T-cell (primary cell): ENCODE data around the gene NDUFS6. TPM values are rescaled to one million over a fixed set of nuclear protein-coding genes. Genes with fewer than 3 reads are reported as not detected.
A peak's percentile ranks its signal among the peaks of the same experiment; 100 is the strongest.

Experiments used
- ATAC-seq, 4 experiments: fragments of 200-7000 bp in 3 of 4; fragments of 150-1000 bp in 1 of 4; cut with Tn5 transposase; replicated peaks in 1 of 4; 1 replicate in 3 of 4; 2 replicates in 1 of 4; pipeline ENCODE4 v1.10.0; 2021; ENCODE audit warnings: moderate library complexity in 3 of 4, mild to moderate bottlenecking in 2 of 4, moderate number of reproducible peaks in 1 of 4
- CTCF ChIA-PET, 2 donors: fragments of 300-600 bp; sonication (Branson Sonifier 250); formaldehyde crosslinking; loops; one replicate each; lab custom pipeline; 2022; ENCODE audit warnings: antibody characterized with exemption in 2 of 2; lab: Charles Lee
- POLR2A ChIA-PET, 2 donors: fragments of 300-600 bp; sonication (Branson Sonifier 250); formaldehyde crosslinking; loops; one replicate each; lab custom pipeline; 2022; ENCODE audit warnings: antibody characterized with exemption in 2 of 2; lab: Charles Lee
- DNase-seq, 35 experiments: peaks; one replicate each; pipeline versions ENCODE4 v3.0.0 to v3.0.0-alpha.2; 2013 to 2023
- H3K27ac ChIP-seq: one replicate; pipeline ENCODE4 v1.5.1; 2013; ENCODE audit warnings: low read length
- H3K27me3 ChIP-seq, 2 experiments: replicated peaks in 1 of 2; 1 replicate in 1 of 2; 2 replicates in 1 of 2; pipeline versions ENCODE4 v1.6.1 to v1.7.0; 2013; ENCODE audit warnings: low read length in 1 of 2, mixed read lengths in 1 of 2; ENCODE audit not compliant: control insufficient read depth in 2 of 2, insufficient read depth in 2 of 2; ENCODE audit errors: extremely low read depth in 1 of 2
- H3K36me3 ChIP-seq, 2 donors: 1 replicate in 1 of 2; 2 replicates in 1 of 2; pipeline versions ENCODE4 v1.6.1 to v1.7.0; 2013; ENCODE audit warnings: low read length in 1 of 2; ENCODE audit not compliant: control insufficient read depth in 2 of 2, insufficient read depth in 1 of 2; ENCODE audit errors: extremely low read depth in 1 of 2
- H3K4me1 ChIP-seq, 2 experiments: 1 replicate in 1 of 2; 2 replicates in 1 of 2; pipeline versions ENCODE4 v1.6.1 to v1.7.0; 2013; ENCODE audit warnings: low read length in 2 of 2, mixed read lengths in 1 of 2; ENCODE audit not compliant: insufficient read depth in 2 of 2, control insufficient read depth in 1 of 2; ENCODE audit errors: extremely low read depth in 1 of 2
- H3K4me3 ChIP-seq, 2 donors: 1 replicate in 1 of 2; 2 replicates in 1 of 2; pipeline versions ENCODE4 v1.5.1 to v1.7.0; 2013; ENCODE audit warnings: mild to moderate bottlenecking in 2 of 2, low read length in 1 of 2, moderate library complexity in 1 of 2; ENCODE audit not compliant: control insufficient read depth in 1 of 2; ENCODE audit errors: extremely low read depth in 1 of 2
- H3K9me3 ChIP-seq: 2 replicates; pipeline ENCODE4 v1.7.0; 2013
- H3K27ac Mint-ChIP-seq, 2 donors: one replicate each; pipeline ENCODE4 v1.8.0; 2020 to 2021; ENCODE audit warnings: mild to moderate bottlenecking in 2 of 2, mixed read lengths in 2 of 2
- H3K27me3 Mint-ChIP-seq, 2 donors: one replicate each; pipeline ENCODE4 v1.8.0; 2021 to 2022; ENCODE audit warnings: mixed read lengths in 2 of 2
- H3K36me3 Mint-ChIP-seq: one replicate; pipeline ENCODE4 v1.8.0; 2021; ENCODE audit warnings: mixed read lengths
- H3K4me1 Mint-ChIP-seq, 3 donors: one replicate each; pipeline ENCODE4 v1.8.0; 2020 to 2022; ENCODE audit warnings: mixed read lengths in 3 of 3, mild to moderate bottlenecking in 1 of 3
- H3K4me3 Mint-ChIP-seq, 3 donors: one replicate each; pipeline ENCODE4 v1.8.0; 2020 to 2022; ENCODE audit warnings: mild to moderate bottlenecking in 3 of 3, mixed read lengths in 3 of 3, moderate library complexity in 3 of 3
- H3K9me3 Mint-ChIP-seq, 3 donors: one replicate each; pipeline ENCODE4 v1.8.0; 2020 to 2022; ENCODE audit warnings: mixed read lengths in 3 of 3
- WGBS: methylation state at CpG from one replicate; pipeline ENCODE4 v1.1.5; 2013; ENCODE audit warnings: missing lambda C conversion rate; ENCODE audit not compliant: insufficient coverage; 5-methylcytosine and 5-hydroxymethylcytosine counted together
- total RNA-seq, 35 experiments: library from RNA in 6 of 35; stranded (reverse) in 6 of 35; fragments of 120-200 nt in 1 of 35; gene quantifications; one replicate each; pipeline versions ENCODE4 v1.2.1 to v1.2.4 and lab custom pipeline; 2013 to 2026

Gene NDUFS6
- total RNA-seq, 5 donors from 2014 or later (not counting 1 experiment from before 2014, with no cell fraction given) = 16.4 to 21.7 (median 18.8) TPM

- no peak for ATAC-seq
- no peaks in the 10 kb centered on the region for H3K36me3 ChIP-seq
- Mint-ChIP-seq H3K36me3 (no peaks in the 10 kb centered on the region), H3K4me1 (peaks cover 0 to 2% (median 0%) of the 10 kb centered on the region in 3 donors), H3K27me3 (peaks cover 3 to 13% of the 10 kb centered on the region in 2 donors), H3K27ac (no peak overlapping the region), H3K4me3 (no peak overlapping the region), H3K9me3 (no peaks in the 10 kb centered on the region)
- no peaks in the 10 kb centered on the region for H3K4me1 ChIP-seq
- peaks cover 0 to 48% of the 10 kb centered on the region in 2 experiments for H3K27me3 ChIP-seq
- H3K4me3 ChIP-seq = no peak overlapping the region
- CTCF ChIA-PET = no interaction called here
- WGBS = 86% methylated on average over 20 of the region's 30 CpGs
- H3K9me3 ChIP-seq = no peaks in the 10 kb centered on the region
- H3K27ac ChIP-seq = no peak overlapping the region
- no peak for DNase-seq
- POLR2A ChIA-PET = no interaction called here
Measured at GRCh38 chr5:1769752-1770442, 31.3 kb upstream of the NDUFS6 start.

GRCh38 chr5:1770443-1770802 is 30.8 kb upstream of the NDUFS6 start:
- no peak overlapping the region for H3K4me3 ChIP-seq
- no peaks in the 10 kb centered on the region for H3K4me1 ChIP-seq
- H3K27ac ChIP-seq = no peak overlapping the region
- H3K9me3 ChIP-seq = no peaks in the 10 kb centered on the region
- ChIA-PET POLR2A (no interaction called here), CTCF (no interaction called here)
- H3K27me3 ChIP-seq = peaks cover 0 to 43% of the 10 kb centered on the region in 2 experiments
- ATAC-seq (no peak), DNase-seq (no peak)
- WGBS = 71% methylated on average over 4 of the region's 6 CpGs
- H3K4me3 Mint-ChIP-seq = no peak overlapping the region
- H3K4me1 Mint-ChIP-seq = peaks cover 0 to 2% (median 0%) of the 10 kb centered on the region in 3 donors
- H3K9me3 Mint-ChIP-seq = no peaks in the 10 kb centered on the region
- H3K36me3 Mint-ChIP-seq = no peaks in the 10 kb centered on the region
- no peaks in the 10 kb centered on the region for H3K36me3 ChIP-seq
- H3K27me3 Mint-ChIP-seq = peaks cover 3 to 11% of the 10 kb centered on the region in 2 donors
- no peak overlapping the region for H3K27ac Mint-ChIP-seq

- Mint-ChIP-seq H3K36me3 (no peaks in the 10 kb centered on the region), H3K4me3 (no peak overlapping the region), H3K27me3 (peaks cover 0 to 4% of the 10 kb centered on the region in 2 donors), H3K4me1 (peaks cover 0 to 2% (median 0%) of the 10 kb centered on the region in 3 donors), H3K9me3 (no peaks in the 10 kb centered on the region), H3K27ac (no peak overlapping the region)
- Histone ChIP-seq H3K36me3 (no peaks in the 10 kb centered on the region), H3K9me3 (no peaks in the 10 kb centered on the region), H3K27me3 (peaks cover 0 to 35% of the 10 kb centered on the region in 2 experiments), H3K4me3 (no peak overlapping the region), H3K4me1 (no peaks in the 10 kb centered on the region), H3K27ac (no peak overlapping the region)
- CTCF ChIA-PET = no interaction called here
- DNase-seq (no peak), ATAC-seq (no peak)
- 77% methylated on average over 18 of the region's 20 CpGs for WGBS
- POLR2A ChIA-PET = no interaction called here
Measured at GRCh38 chr5:1771149-1772065, 29.8 kb upstream of the NDUFS6 start.

GRCh38 chr5:1772634-1773033 is 28.6 kb upstream of the NDUFS6 start:
- Mint-ChIP-seq H3K27ac (no peak overlapping the region), H3K36me3 (no peaks in the 10 kb centered on the region), H3K4me1 (peaks cover 0 to 2% (median 0%) of the 10 kb centered on the region in 3 donors), H3K4me3 (no peak overlapping the region), H3K27me3 (peaks cover 0 to 4% of the 10 kb centered on the region in 2 donors), H3K9me3 (no peaks in the 10 kb centered on the region)
- Histone ChIP-seq H3K27ac (no peak overlapping the region), H3K4me3 (no peak overlapping the region), H3K9me3 (no peaks in the 10 kb centered on the region), H3K36me3 (no peaks in the 10 kb centered on the region), H3K4me1 (no peaks in the 10 kb centered on the region), H3K27me3 (peaks cover 0 to 35% of the 10 kb centered on the region in 2 experiments)
- peak in 3 of 35 experiments; percentile 12 to 36 (median 12) for DNase-seq
- CTCF ChIA-PET = interaction anchor here (0.6 kb wide), 2 partner anchors 30 to 146 kb away, joined by 3 to 13 read pairs; no protein-coding TSS in a partner anchor
- WGBS = 27% methylated on average over 4 of the region's 5 CpGs
- POLR2A ChIA-PET = no interaction called here
- ATAC-seq = peak in 3 of 4 experiments; percentile 49 to 66 (median 65)

GRCh38 chr5:1776831-1777230 is 24.4 kb upstream of the NDUFS6 start:
- no peaks in the 10 kb centered on the region for H3K27me3 Mint-ChIP-seq
- no peak overlapping the region for H3K27ac ChIP-seq
- peaks cover 0 to 19% of the 10 kb centered on the region in 2 experiments for H3K27me3 ChIP-seq
- 90% methylated on average over 6 of the region's 6 CpGs for WGBS
- ATAC-seq (no peak), DNase-seq (no peak)
- H3K36me3 Mint-ChIP-seq = no peaks in the 10 kb centered on the region
- H3K4me1 ChIP-seq = no peaks in the 10 kb centered on the region
- POLR2A ChIA-PET = no interaction called here
- no peaks in the 10 kb centered on the region for H3K9me3 ChIP-seq
- no peak overlapping the region for H3K27ac Mint-ChIP-seq
- peaks cover 0 to 4% (median 2%) of the 10 kb centered on the region in 3 donors for H3K4me1 Mint-ChIP-seq
- H3K4me3 Mint-ChIP-seq = no peak overlapping the region
- no peaks in the 10 kb centered on the region for H3K36me3 ChIP-seq
- H3K4me3 ChIP-seq = no peak overlapping the region
- CTCF ChIA-PET = no interaction called here
- no peaks in the 10 kb centered on the region for H3K9me3 Mint-ChIP-seq

- Histone ChIP-seq H3K27ac (no peak overlapping the region), H3K4me1 (no peaks in the 10 kb centered on the region), H3K4me3 (no peak overlapping the region), H3K36me3 (no peaks in the 10 kb centered on the region), H3K27me3 (peaks cover 0 to 18% of the 10 kb centered on the region in 2 experiments), H3K9me3 (no peaks in the 10 kb centered on the region)
- Mint-ChIP-seq H3K4me1 (peaks cover 0 to 4% (median 3%) of the 10 kb centered on the region in 3 donors), H3K9me3 (no peaks in the 10 kb centered on the region), H3K27ac (no peak overlapping the region), H3K36me3 (no peaks in the 10 kb centered on the region), H3K27me3 (peaks cover 0 to 3% of the 10 kb centered on the region in 2 donors), H3K4me3 (no peak overlapping the region)
- ChIA-PET CTCF (no interaction called here), POLR2A (no interaction called here)
- ATAC-seq = no peak
- no peak for DNase-seq
- WGBS = 86% methylated on average over 31 of the region's 31 CpGs
Measured at GRCh38 chr5:1777281-1778137, 23.7 kb upstream of the NDUFS6 start.
